Hepatocyte (in vitro differentiated cells): Measurements from ENCODE around the gene NPAS3.

Source experiments
- CTCF ChIP-seq: fragments of 200-600 bp; sonication (generic); IDR thresholded peaks from 2 replicates; pipeline ENCODE4 v1.5.1; 2016; ENCODE audit warnings: antibody characterized with exemption, mild to moderate bottlenecking; ENCODE audit not compliant: poor library complexity
- EZH2phosphoT487 ChIP-seq: fragments of 200-600 bp; sonication (generic); IDR thresholded peaks from one replicate; pipeline ENCODE4 v1.6.1; 2018; ENCODE audit warnings: antibody characterized with exemption, mild to moderate bottlenecking, low read depth, moderate library complexity; ENCODE audit not compliant: unreplicated experiment, severe bottlenecking

GRCh38 chr14:33454707-33455106 is 516.0 kb downstream of the NPAS3 start:
- TF ChIP-seq CTCF (no peak), EZH2phosphoT487 (no peak)
